NCI-H2171 (cell line): ENCODE measurements around the gene MLST8.
"Not testable (repeated sequence)": the region's sequence is repeated elsewhere in the genome, so short reads cannot be mapped to it uniquely, and the experiment has no call there.

Experiments used
- DNase-seq: peaks from one replicate; lab custom pipeline; 2025; lab: John Stamatoyannopoulos, UW

The MLST8 gene

DNA sequence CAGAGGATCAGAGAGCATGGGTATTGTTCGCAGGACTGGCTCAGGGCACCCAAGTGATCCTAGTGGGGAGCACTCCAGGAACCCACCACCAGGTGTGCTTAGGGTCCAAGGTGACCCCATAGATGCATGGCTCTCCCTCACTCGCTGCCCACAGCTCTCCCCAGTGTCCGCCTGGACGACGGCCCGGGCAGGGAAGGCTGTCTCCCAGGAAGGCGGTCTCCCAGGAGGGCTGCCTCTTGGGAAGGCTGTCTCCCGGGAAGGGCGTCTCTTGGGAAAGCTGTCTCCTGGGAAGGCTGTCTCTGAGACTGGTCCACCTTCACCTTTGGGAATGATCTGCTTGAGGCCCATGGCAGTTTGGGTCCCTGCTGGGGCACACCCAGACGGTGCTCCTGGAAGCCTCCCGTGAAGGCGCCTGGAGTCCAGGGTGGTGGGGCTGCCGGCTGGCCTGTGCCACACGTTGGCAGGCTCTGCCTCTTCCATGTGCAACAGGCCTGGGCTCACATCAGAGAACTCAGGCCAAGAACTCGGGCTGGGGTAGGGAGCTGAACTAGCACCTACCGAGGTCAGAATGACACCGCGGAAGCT, 41.1 kb downstream of the MLST8 start:
- no peak for DNase-seq

- DNase-seq, result no peak
These were observed 45.5 kb downstream of the MLST8 start for GRCh38 chr16:2250652-2251295.

DNA sequence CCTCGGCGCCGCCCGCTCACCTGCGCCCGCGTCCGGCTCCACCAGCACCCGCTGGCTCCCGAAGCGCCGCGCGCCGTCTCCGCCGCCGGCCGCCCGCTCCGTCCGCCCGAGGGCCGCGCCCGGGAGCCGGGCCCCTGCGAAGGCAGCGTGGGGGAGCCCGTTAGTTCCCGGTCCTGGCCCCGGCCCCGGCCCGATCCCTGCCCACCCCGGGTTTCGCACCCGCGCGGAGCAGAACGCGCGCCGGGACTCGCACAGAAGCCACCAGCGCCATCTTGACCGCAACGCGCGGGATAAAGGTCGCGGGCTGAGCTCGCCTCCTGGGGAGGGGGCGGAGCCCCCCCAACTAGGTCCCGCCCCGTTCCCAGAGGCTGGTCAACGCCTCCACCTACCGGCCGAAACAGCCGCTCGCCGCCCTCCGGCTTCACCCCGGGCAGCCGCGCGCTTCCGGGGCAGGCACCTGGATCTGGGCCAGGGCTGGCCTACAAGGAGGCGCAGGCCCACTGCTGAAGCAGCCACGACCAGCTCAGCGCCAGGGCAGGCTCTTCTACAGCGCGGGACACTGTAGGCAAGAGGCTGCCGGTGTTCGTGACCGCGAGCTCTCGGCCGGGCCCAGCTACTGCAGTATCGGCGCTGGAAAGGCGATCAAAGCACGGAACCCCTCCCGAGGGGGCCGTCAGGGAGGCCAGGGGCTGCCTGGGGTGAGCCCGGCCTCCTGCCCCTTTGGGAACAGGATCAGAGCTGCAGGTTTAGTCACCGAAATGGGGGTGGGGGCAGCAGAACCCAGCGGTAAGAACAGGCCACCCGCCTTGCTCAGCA, 46.2 kb downstream of the MLST8 start, which contains the start of gene ECI1:
Gene ECI1 (minus strand): TSS at position 292 of the 816 bp plus-strand sequence. CDS start 21 bp downstream, at position 271.
- DNase-seq, result peak; percentile 81

- DNase-seq, result no peak
These were observed 47.5 kb downstream of the MLST8 start for GRCh38 chr16:2252806-2253148.

DNA sequence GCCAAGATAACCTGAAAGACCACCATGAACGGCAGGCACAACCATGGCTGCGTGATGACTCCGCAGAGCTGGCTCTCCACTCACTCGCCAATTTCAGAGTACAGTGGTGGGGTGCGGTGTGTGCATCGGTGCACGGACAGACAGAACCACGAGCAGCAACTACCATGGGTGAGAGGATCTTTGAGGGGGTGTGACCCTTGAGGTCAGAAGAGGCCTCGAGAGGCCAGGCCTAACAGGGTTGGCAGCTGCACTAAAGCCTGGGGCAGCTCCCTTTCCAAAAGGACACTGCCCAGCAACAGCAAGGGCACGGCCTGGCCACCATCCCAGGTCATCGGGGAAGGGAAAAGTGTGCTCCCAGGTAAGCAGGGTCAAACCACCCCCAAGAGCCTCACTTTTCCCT, 48.0 kb downstream of the MLST8 start:
- no peak for DNase-seq

DNA sequence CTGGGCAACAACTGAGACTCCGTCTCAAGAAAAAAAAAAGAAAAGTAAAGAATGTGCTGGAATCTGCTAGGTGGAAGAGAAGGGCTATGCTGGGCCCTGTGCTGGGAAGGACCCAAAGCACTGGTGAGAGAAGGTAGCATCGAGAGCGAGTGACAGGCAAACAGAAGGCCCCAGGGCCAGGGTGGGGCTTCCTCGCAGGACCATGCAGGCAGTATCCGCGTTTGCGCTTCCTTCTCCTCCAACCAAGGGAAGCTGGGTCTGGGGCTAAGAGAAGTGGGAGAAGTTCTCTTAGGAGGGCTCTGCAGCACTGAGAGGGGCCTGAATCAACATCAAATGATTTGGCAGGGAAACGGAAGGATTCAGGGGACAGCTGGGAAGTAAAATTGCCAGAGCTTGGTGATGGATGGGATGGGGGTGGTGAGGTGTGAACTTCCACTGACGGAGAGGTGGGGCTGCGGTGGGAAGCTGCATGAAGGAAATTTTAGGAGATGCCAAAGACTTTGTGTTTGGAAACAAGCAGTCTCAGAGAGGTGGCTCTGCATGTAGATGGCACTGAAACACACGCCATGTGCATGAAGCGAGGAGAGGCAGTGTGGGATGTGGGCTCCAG, 51.4 kb downstream of the MLST8 start:
- no peak for DNase-seq

- no peak for DNase-seq
These were observed 52.5 kb downstream of the MLST8 start for GRCh38 chr16:2257726-2258125.

GRCh38 chr16:2258530-2258929, 53.3 kb downstream of the MLST8 start:
- DNase-seq, result not testable (repeated sequence)
